Measurements from ENCODE around the gene CAMSAP2. TPM values are rescaled to one million over a fixed set of nuclear protein-coding genes. Genes with fewer than 3 reads are reported as not detected.

Gene CAMSAP2
- total and polyA plus RNA-seq, 9 donors, result 14.5 to 44.5 (median 33.6) TPM

- H3K27me3 ChIP-seq, result no peaks in the 10 kb centered on the region
- H3K27ac ChIP-seq, result no peak overlapping the region
- H3K4me3 ChIP-seq, result no peak overlapping the region
- H3K36me3 ChIP-seq, result no peaks in the 10 kb centered on the region
- no peaks in the 10 kb centered on the region for H3K9me3 ChIP-seq
- H3K4me1 ChIP-seq (ENCODE audit: insufficient read depth), result no peaks in the 10 kb centered on the region
- no peak for TF ChIP-seq EP300 (IDR thresholded peaks at IDR 0.05)
- TF ChIP-seq POLR2A (IDR thresholded peaks at IDR 0.05), result no peak
- TF ChIP-seq CTCF (IDR thresholded peaks at IDR 0.05), result no peak
- 74 to 84% (median 75%) methylated on average over 2 of the region's 2 CpGs for WGBS, 3 donors
- intact Hi-C loops (cut with DNase I), result no loop called here
- DNase-seq, result no peak
Measured at GRCh38 chr1:200714504-200715187, 24.0 kb upstream of the CAMSAP2 start.

- no peak for TF ChIP-seq CTCF (IDR thresholded peaks at IDR 0.05)
Measured at GRCh38 chr1:200720199-200720598, 18.5 kb upstream of the CAMSAP2 start.

GRCh38 chr1:200724064-200724463, 14.6 kb upstream of the CAMSAP2 start:
- DNase-seq, result no peak
- intact Hi-C loops (cut with DNase I), result no loop called here
- H3K36me3 ChIP-seq, result no peaks in the 10 kb centered on the region
- no peak for TF ChIP-seq POLR2A (IDR thresholded peaks at IDR 0.05)
- no peak for TF ChIP-seq CTCF (IDR thresholded peaks at IDR 0.05)
- no peaks in the 10 kb centered on the region for H3K27me3 ChIP-seq
- H3K27ac ChIP-seq, result no peak overlapping the region
- no peaks in the 10 kb centered on the region for H3K9me3 ChIP-seq
- H3K4me1 ChIP-seq (ENCODE audit: insufficient read depth), result peaks cover 2% of the 10 kb centered on the region
- H3K4me3 ChIP-seq, result no peak overlapping the region

More at GRCh38 chr1:200720199-200720598, 18.5 kb upstream of the CAMSAP2 start:
- Histone ChIP-seq H3K36me3 (no peaks in the 10 kb centered on the region), H3K4me1 (ENCODE audit: insufficient read depth) (no peaks in the 10 kb centered on the region), H3K27me3 (no peaks in the 10 kb centered on the region), H3K4me3 (no peak overlapping the region), H3K9me3 (no peaks in the 10 kb centered on the region), H3K27ac (no peak overlapping the region)
- intact Hi-C loops (cut with DNase I), result no loop called here
- no peak for DNase-seq
- WGBS, 3 donors, result 82 to 92% (median 90%) methylated on average over 1 of the region's 1 CpG

- Histone ChIP-seq H3K4me1 (ENCODE audit: insufficient read depth) (peaks cover 2% of the 10 kb centered on the region), H3K36me3 (no peaks in the 10 kb centered on the region), H3K4me3 (no peak overlapping the region), H3K27ac (no peak overlapping the region), H3K9me3 (no peaks in the 10 kb centered on the region), H3K27me3 (no peaks in the 10 kb centered on the region)
- intact Hi-C loops (cut with DNase I), result no loop called here
- 95 to 99% (median 96%) methylated on average over 2 of the region's 2 CpGs for WGBS, 3 donors
- no peak for TF ChIP-seq CTCF (IDR thresholded peaks at IDR 0.05)
- no peak for TF ChIP-seq POLR2A (IDR thresholded peaks at IDR 0.05)
- no peak for TF ChIP-seq EP300 (IDR thresholded peaks at IDR 0.05)
- DNase-seq, result no peak
Measured at GRCh38 chr1:200727257-200727656, 11.4 kb upstream of the CAMSAP2 start.
